GM18519 (cell line): ENCODE data around the gene TRIM74.
"Not testable (repeated sequence)": the region's sequence is repeated elsewhere in the genome, so short reads cannot be mapped to it uniquely, and the experiment has no call there.

Experiments
- ATAC-seq: cut with Tn5 transposase; IDR thresholded peaks from one replicate; pipeline ENCODE4 v1.9.1; 2021; ENCODE audit warnings: mild to moderate bottlenecking, moderate library complexity; ENCODE audit not compliant: unreplicated experiment, low FRiP score

TRIM74 gene

GRCh38 chr7:72914756-72915525, 54.3 kb downstream of the TRIM74 start:
- peak; percentile 81 for ATAC-seq

- ATAC-seq, result not testable (repeated sequence)
Measured at GRCh38 chr7:72913750-72914149, 55.5 kb downstream of the TRIM74 start.

GRCh38 chr7:72911395-72911794, 57.9 kb downstream of the TRIM74 start:
- not testable (repeated sequence) for ATAC-seq
